GM12873 (cell line): Measurements from ENCODE around the gene BFSP1.

Experiments
- CTCF ChIP-seq: IDR thresholded peaks from 2 replicates; pipeline ENCODE4 v1.5.1; 2012; ENCODE audit warnings: low read depth, mild to moderate bottlenecking, moderate library complexity, low read length, control low read depth; ENCODE audit not compliant: insufficient read depth; ENCODE audit errors: missing control alignments

BFSP1 gene

GRCh38 chr20:17525650-17526049 is 5.5 kb downstream of the BFSP1 start:
- no peak for TF ChIP-seq CTCF

DNA sequence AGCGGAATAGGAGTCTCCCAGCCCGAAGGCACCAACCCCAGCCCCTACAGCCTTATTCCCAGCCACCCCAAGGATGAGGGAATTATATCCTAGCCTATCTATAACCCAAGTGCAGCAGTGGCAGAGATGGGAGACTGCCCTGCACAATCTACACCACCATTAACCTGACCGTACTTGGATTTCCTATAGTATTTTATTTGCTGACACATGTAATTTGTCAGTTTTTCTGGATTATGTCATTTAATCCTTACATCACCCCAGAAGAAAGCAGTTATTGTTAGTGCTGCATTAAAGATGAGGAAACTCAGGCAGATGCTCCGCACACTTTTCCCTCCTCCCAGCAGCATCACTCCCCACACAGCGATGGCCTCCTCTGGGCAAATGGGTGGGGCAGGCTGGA is 6.0 kb downstream of the BFSP1 start:
- TF ChIP-seq CTCF = no peak

- TF ChIP-seq CTCF = no peak
These were observed 6.6 kb downstream of the BFSP1 start for GRCh38 chr20:17524560-17524959.

- no peak for TF ChIP-seq CTCF
These were observed 7.9 kb downstream of the BFSP1 start for GRCh38 chr20:17523326-17523725.

GRCh38 chr20:17522528-17522927 is 8.7 kb downstream of the BFSP1 start:
- no peak for TF ChIP-seq CTCF

DNA sequence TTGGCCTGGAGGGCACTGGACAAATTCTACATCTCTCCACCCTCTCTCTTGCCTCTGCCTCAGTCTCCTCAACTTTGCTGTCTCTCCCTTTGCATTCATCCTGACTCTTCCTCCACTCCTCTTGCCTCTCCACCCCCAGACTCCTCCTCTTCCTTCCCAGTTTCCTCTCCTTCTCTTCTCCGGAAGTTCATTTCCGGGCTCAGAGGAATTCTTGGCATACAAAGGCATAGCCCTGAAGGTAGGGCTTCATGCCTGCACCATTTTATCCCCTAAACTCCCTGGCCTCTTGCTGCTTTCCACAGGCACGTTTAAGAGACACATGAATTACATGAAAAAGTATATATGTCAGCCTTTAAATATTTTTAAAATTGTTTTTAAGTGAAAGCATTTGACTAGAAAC is 10.6 kb downstream of the BFSP1 start:
- TF ChIP-seq CTCF = no peak

DNA sequence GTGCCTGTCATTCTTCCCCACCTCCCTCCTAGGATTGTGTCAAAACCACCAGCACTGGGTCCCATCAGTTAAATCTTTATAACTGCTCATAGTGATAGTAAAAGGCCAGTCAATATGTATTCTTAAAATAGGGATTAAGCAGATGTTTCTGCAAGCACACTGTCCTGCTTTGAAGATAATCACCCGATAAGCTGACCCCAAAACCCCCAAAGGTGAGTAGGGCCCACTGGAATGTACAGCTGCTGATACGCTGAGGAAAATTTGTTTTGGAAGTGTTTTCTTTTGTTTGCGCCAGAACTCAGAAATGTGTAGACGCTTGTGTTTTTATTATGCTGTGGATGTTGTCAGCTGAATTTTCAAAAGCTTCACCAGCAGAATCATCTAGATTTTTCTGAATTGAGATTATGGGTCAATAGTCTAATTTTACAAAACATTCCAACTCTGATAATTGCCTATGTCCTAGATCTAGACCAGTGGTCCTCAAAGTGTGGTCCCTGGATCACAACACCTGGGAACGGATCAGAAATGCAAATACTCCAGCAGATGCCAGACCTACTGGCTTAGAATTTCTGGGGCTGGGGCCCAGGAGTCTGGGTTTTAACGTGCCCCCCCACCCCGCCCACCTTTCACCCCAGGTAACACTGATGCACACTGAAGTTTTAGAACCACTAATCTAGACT is 11.4 kb downstream of the BFSP1 start:
- TF ChIP-seq CTCF = no peak
